BJ (cell line): ENCODE data around the gene DET1. TPM values are rescaled to one million over a fixed set of nuclear protein-coding genes. Genes with fewer than 3 reads are reported as not detected.

ENCODE experiments used
- CTCF ChIA-PET: fragments of 350-600 bp; formaldehyde crosslinking; extraction: SDS; loops from one replicate; lab custom pipeline; 2021; ENCODE audit warnings: antibody characterized with exemption, inconsistent platforms; lab: Yijun Ruan, JAX
- POLR2A ChIA-PET: fragments of 300-600 bp; sonication (Branson Sonifier 250); formaldehyde crosslinking; extraction: SDS; loops from one replicate; lab custom pipeline; 2021; ENCODE audit warnings: antibody characterized with exemption; lab: Charles Lee
- DNase-seq: peaks from one replicate; pipeline ENCODE4 v3.0.0-alpha.2; 2011; ENCODE audit warnings: low read depth
- H3K27me3 ChIP-seq: 2 replicates; pipeline ENCODE4 v1.6.0; 2011; ENCODE audit warnings: low read length; ENCODE audit not compliant: control insufficient read depth, insufficient read depth
- H3K36me3 ChIP-seq: 2 replicates; pipeline ENCODE4 v1.5.1; 2011; ENCODE audit warnings: low read length; ENCODE audit not compliant: control insufficient read depth, insufficient read depth
- H3K4me3 ChIP-seq: 2 replicates; pipeline ENCODE4 v1.5.1; 2011; ENCODE audit warnings: low read depth, mild to moderate bottlenecking, control low read depth, low read length
- polyA plus RNA-seq: library from polyadenylated mRNA; depleted of rRNA; stranded (reverse); fragments of >200 nt; gene quantifications from 2 replicates; pipeline ENCODE4 v1.2.3, GENCODE V29; 2011
- TF ChIP-seq, protein P1 (sequence below): IDR thresholded peaks from 2 replicates; pipeline ENCODE4 v1.5.1; 2011; ENCODE audit warnings: low read depth, mild to moderate bottlenecking, control low read depth, inconsistent platforms, low read length, moderate library complexity; ENCODE audit not compliant: insufficient read depth

The DET1 gene
- polyA plus RNA-seq, 1 experiment = 11.0 TPM

DNA sequence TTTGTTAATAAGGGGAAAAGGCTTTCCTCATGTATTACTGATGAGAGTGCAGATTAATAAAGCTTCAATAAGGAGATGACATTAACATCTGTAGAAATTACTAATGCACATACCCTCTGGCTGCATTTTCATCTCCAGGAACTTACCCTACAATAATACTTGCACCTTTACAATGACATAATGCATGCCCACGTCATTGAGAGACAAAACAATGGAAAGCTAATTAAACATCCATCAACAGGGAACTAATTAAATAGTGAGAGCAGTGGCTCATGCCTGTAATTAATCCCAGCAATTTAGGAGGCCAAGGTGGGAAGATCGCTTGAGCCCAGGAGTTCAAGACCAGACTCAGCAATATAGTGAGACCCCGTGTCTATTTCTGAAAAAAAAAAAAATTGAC lies 32.8 kb upstream of the DET1 start:
- POLR2A ChIA-PET = no interaction called here
- CTCF ChIA-PET = no interaction called here
- Histone ChIP-seq H3K4me3 (no peak overlapping the region), H3K27me3 (no peaks in the 10 kb centered on the region), H3K36me3 (no peaks in the 10 kb centered on the region)
- DNase-seq = no peak
- TF ChIP-seq, protein P1, sequence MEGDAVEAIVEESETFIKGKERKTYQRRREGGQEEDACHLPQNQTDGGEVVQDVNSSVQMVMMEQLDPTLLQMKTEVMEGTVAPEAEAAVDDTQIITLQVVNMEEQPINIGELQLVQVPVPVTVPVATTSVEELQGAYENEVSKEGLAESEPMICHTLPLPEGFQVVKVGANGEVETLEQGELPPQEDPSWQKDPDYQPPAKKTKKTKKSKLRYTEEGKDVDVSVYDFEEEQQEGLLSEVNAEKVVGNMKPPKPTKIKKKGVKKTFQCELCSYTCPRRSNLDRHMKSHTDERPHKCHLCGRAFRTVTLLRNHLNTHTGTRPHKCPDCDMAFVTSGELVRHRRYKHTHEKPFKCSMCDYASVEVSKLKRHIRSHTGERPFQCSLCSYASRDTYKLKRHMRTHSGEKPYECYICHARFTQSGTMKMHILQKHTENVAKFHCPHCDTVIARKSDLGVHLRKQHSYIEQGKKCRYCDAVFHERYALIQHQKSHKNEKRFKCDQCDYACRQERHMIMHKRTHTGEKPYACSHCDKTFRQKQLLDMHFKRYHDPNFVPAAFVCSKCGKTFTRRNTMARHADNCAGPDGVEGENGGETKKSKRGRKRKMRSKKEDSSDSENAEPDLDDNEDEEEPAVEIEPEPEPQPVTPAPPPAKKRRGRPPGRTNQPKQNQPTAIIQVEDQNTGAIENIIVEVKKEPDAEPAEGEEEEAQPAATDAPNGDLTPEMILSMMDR = no peak

DNA sequence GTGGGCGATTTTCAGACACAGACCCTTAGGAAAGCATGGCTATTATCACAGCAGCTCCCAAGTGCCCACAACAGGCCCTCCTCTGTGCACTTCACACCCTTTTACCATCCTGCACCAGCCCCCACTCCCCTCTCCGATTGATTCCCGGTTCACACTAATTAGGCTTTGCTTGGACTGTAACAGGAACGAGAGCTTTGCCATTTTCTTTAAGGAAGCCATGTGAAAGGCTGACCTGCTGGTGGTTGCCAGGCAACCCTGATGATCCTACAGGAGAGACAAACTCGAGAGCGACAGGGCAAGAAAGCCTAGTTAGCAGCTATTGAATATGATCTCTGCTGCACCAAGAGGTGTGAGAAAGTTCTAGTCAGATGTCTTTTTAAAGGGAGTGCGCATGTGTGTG lies 28.2 kb upstream of the DET1 start:
- TF ChIP-seq, protein P1 = no peak
- CTCF ChIA-PET = no interaction called here
- POLR2A ChIA-PET = no interaction called here
- H3K27me3 ChIP-seq = peaks cover 4% of the 10 kb centered on the region
- H3K4me3 ChIP-seq = no peak overlapping the region
- no peaks in the 10 kb centered on the region for H3K36me3 ChIP-seq
- DNase-seq = no peak

DNA sequence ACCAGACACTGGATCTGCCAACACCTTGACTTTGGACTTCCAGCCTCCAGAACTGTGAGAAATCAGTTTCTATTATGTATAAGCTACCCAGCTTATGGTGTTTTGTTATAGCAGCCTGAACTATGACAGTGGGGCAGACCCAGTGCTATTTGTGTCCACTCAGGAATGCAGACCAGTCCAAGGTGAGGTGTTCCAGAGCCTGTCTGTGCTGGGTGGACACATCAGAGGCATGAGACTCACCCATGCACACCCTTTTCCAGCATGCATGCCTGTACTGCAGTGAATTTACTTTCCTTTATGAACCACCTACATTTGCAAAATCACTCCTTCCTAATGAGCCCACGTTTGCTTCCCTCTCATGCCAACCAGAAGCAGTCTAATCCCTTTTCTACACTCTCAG lies 27.6 kb upstream of the DET1 start:
- Histone ChIP-seq H3K4me3 (no peak overlapping the region), H3K36me3 (no peaks in the 10 kb centered on the region), H3K27me3 (peaks cover 4% of the 10 kb centered on the region)
- POLR2A ChIA-PET = no interaction called here
- DNase-seq = no peak
- TF ChIP-seq, protein P1 = no peak
- CTCF ChIA-PET = no interaction called here

GRCh38 chr15:88571852-88572259 lies 25.4 kb upstream of the DET1 start:
- Histone ChIP-seq H3K4me3 (no peak overlapping the region), H3K36me3 (no peaks in the 10 kb centered on the region), H3K27me3 (peaks cover 4% of the 10 kb centered on the region)
- TF ChIP-seq, protein P1 = no peak
- ChIA-PET CTCF (interaction anchor here (0.7 kb wide), 1 partner anchor 65 kb away, joined by 3 read pairs; no protein-coding TSS in a partner anchor), POLR2A (no interaction called here)
- DNase-seq = no peak

GRCh38 chr15:88571153-88571851 lies 24.8 kb upstream of the DET1 start:
- POLR2A ChIA-PET = no interaction called here
- Histone ChIP-seq H3K4me3 (no peak overlapping the region), H3K27me3 (peaks cover 4% of the 10 kb centered on the region), H3K36me3 (no peaks in the 10 kb centered on the region)
- CTCF ChIA-PET = interaction anchor here (0.9 kb wide), 1 partner anchor 27 kb away, joined by 3 read pairs; no protein-coding TSS in a partner anchor
- DNase-seq = no peak
- TF ChIP-seq, protein P1 = no peak
